Hippocampal formation (tissue), 2 donors: Measurements from ENCODE around the gene PSPN.
"Not testable (repeated sequence)": the region's sequence is repeated elsewhere in the genome, so short reads cannot be mapped to it uniquely, and the experiment has no call there.

Experiments
- DNase-seq, 2 donors: peaks; one replicate each; lab custom pipeline; 2025; lab: John Stamatoyannopoulos, UW

The PSPN gene

DNA sequence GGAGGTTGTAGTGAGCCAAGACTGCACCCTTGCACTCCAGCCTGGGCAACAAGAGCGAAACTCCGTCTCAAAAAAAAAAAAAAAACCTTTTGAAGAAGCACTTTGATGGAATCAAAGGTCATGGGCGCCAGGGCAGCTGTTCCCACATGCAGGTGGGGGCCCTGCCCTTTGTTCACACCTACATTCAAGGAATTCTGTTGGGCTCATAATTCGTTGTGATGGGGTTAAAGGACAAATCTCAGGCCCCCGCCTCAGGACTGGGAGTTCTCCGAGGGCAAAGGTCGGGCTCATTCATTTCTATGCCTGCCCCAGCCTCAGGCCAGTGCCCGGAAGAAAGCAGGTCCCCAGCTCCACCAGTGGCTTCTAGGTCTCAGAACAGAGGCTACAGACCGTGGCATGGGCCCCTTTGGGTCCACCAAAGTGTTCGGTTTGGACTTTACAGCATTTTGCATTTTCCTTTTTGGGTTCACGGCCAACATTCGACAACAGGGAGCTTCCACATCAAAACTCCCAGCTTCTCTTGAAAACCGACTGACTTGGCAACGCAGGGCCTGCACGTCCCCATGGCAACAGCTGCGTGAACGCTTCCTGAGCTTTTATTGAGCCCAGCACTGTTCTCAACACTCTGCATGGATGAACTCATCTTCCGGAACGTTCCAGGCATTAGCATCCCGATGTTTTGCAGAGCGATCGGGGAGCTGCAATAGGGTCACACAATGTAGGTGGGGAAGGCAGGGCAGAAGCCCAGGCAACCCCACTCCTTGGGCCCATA lies 27.3 kb upstream of the PSPN start:
- peak; percentile 58 to 82 for DNase-seq

DNA sequence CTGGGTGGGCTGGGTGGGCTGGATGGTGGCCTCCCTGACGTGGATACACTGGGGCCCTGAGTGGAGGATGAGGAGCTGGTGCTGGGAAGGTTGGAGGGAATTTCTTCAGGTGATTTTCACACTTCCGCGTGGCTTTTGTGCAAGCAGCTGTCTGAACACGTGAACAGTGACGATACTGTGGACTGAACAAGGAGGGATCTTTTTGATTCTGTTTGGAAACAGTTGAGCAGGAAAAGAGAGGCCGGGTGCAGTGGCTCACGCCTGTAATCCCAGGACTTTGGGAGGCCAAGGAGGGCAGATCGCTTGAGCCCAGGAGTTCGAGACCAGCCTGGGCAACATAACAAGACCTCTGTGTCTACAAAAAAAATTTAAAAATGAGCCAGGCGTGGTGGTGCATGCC lies 26.3 kb upstream of the PSPN start:
- no peak for DNase-seq

DNA sequence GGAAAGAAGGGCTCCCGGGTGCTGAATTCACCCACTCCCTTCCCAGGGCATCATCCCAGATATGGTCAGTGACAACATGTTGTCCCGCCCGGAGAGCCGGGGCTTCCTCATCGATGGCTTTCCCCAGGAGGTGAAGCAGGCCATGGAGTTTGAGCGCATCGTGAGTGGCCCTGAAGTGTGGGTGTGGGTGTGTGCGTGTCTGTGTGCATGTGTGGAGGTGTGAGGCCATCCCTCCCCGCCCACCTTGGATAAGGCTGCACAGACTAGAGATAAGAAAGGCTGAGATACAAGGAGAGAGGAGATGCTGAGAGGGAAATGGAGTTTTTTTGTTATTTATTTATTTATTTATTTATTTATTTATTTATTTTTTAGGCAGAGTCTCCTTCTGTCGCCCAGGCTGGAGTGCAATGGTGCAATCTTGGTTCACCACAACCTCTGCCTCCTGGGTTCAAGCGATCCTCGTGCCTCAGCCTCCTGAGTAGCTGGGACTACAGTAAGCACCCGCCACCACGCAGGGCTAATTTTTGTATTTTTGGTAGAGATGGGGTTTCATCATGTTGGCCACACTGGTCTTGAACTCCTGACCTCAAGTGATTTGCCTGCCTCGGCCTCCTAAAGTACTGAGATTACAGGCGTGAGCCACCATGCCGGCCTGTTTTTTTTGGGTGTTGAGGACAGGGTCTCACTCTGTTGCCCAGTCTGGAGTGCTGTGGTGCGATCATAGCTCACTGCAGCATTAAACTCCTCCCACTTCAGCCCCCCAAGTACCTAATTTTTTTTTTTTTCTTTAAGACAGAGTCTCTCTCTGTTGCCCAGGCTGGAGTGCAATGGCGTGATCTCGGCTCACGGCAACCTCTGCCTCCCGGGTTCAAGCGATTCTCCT lies 24.6 kb upstream of the PSPN start:
- not testable (repeated sequence) for DNase-seq

- DNase-seq = no peak
Observed at GRCh38 chr19:6396305-6396704, 20.6 kb upstream of the PSPN start.

- no peak for DNase-seq
Observed at GRCh38 chr19:6394831-6395230, 19.1 kb upstream of the PSPN start.

GRCh38 chr19:6393983-6394412 lies 18.3 kb upstream of the PSPN start:
- no peak for DNase-seq

DNA sequence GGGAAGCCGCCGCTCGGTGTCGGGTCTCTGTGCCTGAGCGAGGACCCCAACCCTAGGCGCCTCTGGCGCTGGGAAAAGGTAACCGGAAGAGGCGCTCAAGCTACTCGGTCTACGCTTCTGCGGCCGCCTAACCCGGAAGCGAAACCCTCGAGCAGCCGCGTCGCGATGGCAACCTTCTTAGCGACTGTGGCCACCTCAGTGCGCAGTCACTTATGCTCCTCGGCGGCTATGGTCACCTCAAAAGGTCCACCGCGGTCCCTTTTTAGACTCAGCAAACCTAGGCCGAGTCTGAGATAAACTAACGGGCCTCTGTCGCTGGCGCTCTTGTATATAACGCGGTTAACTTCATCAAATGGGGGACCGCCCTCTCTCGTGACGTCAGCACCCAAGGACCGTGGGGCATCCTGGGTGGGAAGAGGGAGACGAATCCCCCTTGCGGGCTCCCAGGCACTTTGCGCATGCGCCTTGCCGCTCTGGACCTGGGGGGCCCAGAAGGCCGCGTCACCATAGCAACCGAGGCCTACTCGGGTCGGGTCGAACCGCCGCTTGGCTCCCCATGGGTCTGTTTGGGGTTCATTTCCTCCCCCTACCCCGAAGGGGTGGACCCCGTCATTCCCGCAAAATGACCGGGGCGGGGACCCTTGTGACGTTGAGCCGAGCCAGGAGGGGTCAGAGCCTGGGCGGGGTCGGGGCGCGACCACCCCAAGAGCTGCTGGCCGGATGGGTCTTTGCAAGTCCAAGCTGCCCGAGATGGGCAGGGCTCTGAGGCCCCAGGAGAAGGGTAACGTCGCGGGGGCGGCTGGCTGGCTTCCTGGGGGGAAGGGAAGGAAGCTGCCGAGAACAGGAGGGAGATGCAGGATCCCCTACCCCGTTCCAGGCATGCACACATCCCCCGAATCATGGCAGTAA lies 17.6 kb upstream of the PSPN start, which contains the start of gene GTF2F1:
GTF2F1 (minus strand) TSS at position 91 of the 909 bp plus-strand sequence. CDS start 169 bp downstream, outside the sequence.
- peak; percentile 92 for DNase-seq

DNA sequence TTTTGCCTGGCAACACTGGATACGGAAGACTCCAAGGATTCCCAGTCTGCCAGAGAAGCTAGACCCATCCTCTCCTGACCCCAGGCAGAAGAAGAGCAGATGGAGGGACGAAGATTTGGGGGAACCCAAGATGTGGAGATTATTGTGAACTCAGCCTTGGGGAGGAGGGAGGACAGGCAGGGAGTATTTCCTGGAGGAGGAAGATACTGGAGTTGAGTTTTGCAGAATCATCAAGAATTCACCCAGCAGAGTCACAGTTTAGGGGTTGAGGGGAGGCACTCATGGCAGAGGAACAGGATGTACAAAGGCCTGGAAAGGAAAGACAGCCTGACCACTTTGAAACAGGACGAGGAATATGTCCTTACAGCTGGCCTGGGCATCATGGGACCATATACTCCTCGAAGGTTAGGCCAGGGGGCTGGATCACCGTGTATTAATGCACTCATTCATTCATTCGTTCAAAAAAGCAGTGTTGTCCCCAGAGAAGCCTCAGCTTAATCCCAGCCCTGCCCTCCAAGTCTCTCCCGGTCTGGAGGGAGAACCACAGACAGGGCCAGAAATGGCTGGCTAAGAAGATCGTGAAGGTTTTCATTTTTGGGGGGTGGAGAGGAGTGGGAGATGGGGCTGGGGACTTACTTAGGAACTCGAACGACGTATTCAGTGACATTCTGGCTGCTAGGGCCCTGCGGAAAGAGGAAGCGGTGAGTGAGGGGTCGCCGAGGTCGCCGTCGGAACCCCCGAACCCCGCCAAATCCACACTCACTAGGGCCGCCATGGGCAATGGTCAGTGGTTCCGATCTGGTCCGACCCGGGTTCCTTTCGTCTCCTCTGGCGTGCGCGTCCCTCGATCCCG lies 16.7 kb upstream of the PSPN start:
- DNase-seq = no peak

DNA sequence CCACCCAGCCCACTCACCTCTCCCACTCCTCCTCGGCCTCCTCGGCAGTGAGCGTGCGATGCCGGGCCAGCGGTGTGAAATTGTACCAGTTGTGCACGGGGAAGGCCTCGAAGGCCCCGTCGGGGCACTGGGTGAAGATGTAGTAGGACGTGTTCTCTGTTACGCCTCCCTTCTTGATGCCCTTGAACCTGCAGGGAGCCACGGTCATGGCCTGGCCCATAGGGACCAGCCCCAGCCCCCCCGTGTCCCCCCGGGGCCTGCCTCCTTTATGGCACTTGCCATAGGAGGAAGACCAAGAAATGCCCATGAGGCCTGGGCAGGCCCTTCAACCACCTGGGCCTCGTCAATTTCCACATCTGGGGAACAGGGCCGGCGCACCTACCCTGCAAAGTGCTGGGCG lies 11.6 kb upstream of the PSPN start:
- no peak for DNase-seq

DNA sequence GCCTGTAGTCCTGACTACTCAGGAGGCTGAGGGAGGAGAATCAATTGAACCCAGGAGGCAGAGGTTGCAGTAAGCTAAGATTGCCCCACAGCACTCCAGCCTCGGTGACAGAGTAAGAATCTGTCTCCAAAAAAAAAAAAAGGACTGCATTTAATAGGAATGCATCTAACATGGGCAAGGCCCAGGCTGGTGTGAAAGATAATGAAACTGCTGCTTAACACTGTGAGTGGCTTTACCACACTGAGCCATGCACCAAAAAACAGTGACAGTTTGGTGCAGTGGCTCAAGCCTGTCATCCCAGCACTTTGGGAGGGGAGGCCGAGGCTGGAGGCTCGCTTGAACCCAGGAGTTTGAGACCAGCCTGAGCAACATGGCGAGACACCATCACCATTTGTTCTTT lies 8.6 kb upstream of the PSPN start:
- DNase-seq = no peak

GRCh38 chr19:6383188-6383587 lies 7.5 kb upstream of the PSPN start:
- no peak for DNase-seq

DNA sequence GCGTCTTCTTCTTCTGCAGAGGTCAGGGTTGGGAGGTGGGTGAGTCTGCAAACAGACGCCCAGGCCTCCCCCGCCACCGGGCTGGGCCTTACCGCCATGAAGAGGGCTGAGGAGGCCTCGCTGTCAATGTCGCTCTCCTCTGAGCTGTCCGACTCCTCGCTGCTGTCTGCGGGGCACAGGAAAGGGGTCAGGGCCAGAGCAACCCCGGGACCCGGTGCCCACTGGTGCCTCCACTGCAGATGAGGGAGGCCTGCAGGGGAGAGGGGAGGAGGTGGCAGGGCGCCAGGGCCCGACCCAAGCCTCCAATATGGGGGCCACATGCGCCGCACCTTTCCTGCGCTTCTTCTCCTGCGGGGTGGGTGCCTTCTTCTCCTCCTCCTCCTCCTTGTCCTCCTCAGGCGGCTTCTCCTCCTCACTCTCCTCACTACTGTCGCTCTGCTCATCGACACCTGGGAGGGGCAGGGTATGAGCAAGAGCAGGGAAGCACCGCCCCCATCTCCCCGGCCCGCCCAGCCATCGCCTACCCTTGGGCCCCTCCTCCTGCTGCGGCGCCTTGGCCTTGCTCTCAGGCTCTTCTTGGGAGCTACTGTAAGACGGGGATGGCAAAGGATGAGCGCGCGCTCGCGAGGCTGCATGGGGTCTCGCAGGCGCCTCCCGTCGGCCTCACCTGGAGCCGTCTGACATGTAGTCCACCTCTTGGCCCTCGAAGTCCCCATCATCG lies 5.5 kb upstream of the PSPN start:
- DNase-seq = no peak

DNA sequence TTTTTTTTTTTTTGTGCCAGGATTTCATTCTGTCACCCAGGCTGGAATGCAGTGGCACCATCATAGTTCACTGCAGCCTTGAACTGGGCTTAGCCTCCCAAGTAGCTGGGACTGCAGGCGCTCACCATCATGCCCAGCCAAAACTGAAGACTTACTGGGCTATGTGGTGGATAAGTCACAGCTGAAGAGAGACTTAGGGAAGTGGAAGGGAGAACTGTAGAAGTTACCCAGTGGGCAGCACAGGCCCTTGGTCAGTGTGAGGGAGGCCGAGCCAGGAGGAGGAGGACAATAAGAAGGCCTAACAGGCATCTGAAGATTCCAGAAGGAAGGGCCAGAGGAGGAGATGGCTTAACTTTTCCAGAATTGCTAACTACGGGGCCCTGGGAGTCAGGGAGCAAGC lies 4.0 kb upstream of the PSPN start:
- no peak for DNase-seq

DNA sequence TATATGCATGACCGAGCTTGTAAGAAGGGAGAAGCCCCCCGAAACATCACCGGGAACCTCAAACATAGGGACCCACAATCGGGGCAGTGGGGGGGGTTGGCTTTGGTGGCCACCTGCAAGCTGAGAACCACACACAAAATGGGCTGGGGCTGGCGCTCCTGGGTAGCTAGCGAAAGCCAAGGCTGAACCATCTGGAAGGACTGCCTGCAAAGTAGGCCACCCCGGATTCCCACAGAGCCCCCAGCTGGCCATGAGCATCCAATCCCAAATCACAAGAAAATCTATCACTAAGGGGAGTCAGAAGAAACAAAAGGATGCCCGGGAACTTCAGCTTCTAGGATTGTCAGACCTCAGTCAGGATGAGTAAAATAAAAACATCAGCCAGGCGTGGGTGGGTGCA lies 2.8 kb upstream of the PSPN start:
- DNase-seq = no peak

DNA sequence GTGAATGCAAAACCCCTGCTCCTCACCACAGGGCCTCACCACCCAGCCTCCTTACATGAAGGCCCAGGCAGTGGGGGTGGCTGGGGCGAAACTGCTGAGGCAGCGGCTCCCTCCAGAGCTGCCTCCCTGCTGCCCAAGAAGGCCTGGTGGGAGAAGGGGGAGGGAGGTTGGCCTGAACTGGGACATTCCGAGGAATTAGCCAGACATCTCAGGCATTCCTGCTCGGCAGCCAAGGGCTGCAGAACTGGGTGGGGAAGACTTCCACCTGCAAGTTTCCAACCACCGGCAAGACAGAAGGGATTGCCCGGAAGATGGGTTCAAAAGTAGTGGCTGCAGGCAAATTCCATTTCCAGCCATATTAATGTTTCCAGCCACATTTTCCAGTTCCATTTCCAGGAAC lies 2.3 kb upstream of the PSPN start:
- no peak for DNase-seq

GRCh38 chr19:6376512-6377190 lies 918 bp upstream of the PSPN start:
- DNase-seq = no peak

DNA sequence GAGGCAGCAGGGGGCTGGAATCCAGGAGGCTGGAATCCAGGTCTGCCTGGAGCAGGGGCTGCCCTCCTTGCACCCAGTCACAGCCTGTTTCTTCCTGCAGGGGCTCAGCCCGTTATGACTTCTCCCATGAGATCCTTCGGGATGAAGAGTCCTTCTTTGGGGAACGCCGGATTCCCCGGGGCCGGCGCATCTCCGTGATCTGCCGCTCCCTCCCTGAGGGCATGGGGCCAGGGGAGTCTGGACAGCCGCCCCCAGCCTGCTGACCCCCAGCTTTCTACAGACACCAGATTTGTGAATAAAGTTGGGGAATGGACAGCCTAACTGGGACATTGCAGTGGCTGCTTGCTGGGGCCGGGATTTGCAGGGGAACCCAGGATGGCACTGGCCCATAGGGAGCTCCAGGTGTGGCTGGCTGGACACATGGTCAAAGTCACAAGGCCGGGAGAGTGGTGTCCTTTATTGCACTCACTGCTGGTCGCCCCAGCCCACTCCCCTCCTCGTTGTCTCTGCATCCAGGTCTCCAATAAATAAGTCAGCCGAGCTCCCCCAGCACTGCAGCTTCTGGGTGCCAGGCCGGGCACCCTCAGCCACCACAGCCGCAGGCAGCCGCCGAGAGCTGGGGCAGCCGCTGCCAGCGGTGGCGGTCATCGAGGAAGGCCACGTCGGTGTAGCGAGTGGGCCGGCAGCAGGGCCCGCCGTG lies 872 bp downstream of the PSPN start:
- DNase-seq = no peak

DNA sequence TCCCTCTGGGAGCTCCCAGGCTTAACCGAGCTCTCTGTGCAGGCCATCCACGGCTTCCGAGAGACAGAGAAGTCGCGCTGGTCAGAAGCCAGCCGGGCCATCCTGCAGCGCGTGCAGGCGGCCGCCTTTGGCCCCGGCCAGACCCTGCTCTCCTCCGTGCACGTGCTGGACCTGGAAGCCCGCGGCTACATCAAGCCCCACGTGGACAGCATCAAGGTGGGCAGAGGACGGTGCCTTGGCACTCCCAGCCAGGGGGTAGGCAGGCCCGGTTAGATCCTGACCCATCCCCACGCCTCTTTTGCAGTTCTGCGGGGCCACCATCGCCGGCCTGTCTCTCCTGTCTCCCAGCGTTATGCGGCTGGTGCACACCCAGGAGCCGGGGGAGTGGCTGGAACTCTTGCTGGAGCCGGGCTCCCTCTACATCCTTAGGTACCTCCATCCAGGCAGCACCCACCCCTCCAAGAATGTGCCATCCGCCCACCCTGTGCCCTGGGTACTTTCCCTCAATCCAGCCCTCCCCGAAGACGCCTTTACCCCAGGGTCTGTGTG lies 1.5 kb downstream of the PSPN start:
- DNase-seq = no peak

- DNase-seq = no peak
Observed at GRCh38 chr19:6373813-6374108, 2.0 kb downstream of the PSPN start.
